ENCODE measurements around the gene B3GLCT.

- TF ChIP-seq GATA3 (IDR thresholded peaks at IDR 0.05; ENCODE audit: low read depth, low read length) (no peak), GATA2 (IDR thresholded peaks at IDR 0.05; ENCODE audit: low read depth, low read length) (no peak)
These were observed 38.8 kb upstream of the B3GLCT start for GRCh38 chr13:31160857-31161556.

Measured in SH-SY5Y (cell line).